ENCODE results near the gene MAD1L1. TPM values are rescaled to one million over a fixed set of nuclear protein-coding genes. Genes with fewer than 3 reads are reported as not detected.
"Not testable (repeated sequence)": the region's sequence is repeated elsewhere in the genome, so short reads cannot be mapped to it uniquely, and the experiment has no call there.

The MAD1L1 gene
- total RNA-seq, 1 experiment from 2014 or later, result 43.8 TPM

DNA sequence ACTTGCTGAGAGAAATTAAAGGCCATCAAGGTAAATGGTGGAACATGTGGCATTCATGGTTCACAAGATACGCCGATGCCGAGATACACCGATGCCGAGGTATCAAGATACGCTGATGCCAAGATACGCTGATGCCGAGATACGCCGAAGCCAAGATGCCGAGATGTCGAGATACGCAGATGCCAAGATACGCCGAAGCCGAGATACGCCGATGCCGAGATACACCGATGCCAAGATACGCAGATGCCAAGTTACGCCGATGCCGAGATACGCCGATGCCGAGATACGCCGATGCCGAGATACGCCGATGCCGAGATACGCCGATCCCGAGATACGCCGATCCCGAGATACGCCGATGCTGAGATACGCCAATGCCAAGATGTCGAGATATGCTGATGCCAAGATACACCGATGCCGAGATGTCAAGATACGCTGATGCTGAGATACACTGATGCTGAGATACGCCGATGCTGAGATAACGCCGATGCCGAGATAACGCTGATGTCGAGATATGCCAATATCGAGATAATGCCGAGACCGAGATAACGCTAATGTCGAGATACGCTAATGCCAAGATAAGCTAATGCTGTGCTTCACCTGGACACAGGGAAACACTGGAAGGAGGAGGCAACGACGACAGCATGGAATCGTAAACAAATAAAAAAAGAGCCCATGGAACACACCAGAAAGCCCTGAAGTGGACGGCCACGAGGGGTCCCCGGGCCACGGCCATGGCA, 172.6 kb downstream of the MAD1L1 start (continued):
- TF ChIP-seq, protein P1, sequence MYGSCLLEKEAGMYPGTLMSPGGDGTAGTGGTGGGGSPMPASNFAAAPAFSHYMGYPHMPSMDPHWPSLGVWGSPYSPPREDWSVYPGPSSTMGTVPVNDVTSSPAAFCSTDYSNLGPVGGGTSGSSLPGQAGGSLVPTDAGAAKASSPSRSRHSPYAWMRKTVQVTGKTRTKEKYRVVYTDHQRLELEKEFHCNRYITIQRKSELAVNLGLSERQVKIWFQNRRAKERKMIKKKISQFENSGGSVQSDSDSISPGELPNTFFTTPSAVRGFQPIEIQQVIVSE (CRISPR knock-in tag; IDR thresholded peaks at IDR 0.05; ENCODE audit: borderline replicate concordance), result no peak
- no peak for TF ChIP-seq JAZF1 (CRISPR knock-in tag; IDR thresholded peaks at IDR 0.05)

DNA sequence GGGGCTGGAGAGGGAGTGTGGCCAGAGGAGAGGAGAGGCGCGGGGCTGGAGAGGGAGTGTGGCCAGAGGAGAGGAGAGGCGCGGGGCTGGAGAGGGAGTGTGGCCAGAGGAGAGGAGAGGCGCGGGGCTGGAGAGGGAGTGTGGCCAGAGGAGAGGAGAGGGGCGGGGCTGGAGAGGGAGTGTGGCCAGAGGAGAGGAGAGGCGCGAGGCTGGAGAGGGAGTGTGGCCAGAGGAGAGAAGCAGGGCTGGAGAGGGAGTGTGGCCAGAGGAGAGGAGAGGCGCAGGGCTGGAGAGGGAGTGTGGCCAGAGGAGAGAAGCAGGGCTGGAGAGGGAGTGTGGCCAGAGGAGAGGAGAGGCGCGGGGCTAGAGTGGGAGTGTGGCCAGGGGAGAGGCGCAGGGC, 174.5 kb downstream of the MAD1L1 start:
- Mint-ChIP-seq H3K9me3 (peaks cover 16% of the 10 kb centered on the region), H3K36me3 (peaks cover 27% of the 10 kb centered on the region)
- H3K27me3 Mint-ChIP-seq (ENCODE audit: low read depth); H3K27ac Mint-ChIP-seq; H3K4me3 Mint-ChIP-seq; POLR2A ChIA-PET; CTCF ChIA-PET; H3K4me1 Mint-ChIP-seq; DNase-seq (ENCODE audit: low spot score); ATAC-seq: not testable (repeated sequence)

DNA sequence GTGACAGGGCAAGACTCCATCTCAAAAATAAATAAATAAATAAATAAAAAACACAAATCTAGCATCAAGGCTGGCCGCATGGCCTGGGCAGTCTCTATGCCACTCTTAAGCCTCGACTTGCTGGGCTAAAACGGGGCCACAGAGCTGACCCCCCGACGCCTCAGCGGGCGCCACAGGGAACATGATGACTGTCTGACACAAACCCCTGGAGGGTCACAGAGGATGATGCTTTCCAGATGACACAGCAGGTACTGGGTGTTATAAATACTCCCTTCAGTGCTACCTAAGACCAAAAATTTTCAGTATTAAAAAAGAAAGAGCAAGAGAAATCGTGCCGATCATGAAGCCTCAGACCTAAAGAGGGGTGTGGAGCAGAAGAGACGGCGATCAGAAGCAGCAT, 176.8 kb downstream of the MAD1L1 start:
- no peak overlapping the region for H3K4me3 Mint-ChIP-seq
- POLR2A ChIA-PET, result no interaction called here
- H3K36me3 Mint-ChIP-seq, result peaks cover 15% of the 10 kb centered on the region
- TF ChIP-seq, protein P2, sequence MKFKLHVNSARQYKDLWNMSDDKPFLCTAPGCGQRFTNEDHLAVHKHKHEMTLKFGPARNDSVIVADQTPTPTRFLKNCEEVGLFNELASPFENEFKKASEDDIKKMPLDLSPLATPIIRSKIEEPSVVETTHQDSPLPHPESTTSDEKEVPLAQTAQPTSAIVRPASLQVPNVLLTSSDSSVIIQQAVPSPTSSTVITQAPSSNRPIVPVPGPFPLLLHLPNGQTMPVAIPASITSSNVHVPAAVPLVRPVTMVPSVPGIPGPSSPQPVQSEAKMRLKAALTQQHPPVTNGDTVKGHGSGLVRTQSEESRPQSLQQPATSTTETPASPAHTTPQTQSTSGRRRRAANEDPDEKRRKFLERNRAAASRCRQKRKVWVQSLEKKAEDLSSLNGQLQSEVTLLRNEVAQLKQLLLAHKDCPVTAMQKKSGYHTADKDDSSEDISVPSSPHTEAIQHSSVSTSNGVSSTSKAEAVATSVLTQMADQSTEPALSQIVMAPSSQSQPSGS (CRISPR knock-in tag; IDR thresholded peaks at IDR 0.05; ENCODE audit: borderline replicate concordance, low read depth), result no peak
- TF ChIP-seq ZNF121 (CRISPR knock-in tag; IDR thresholded peaks at IDR 0.05), result no peak
- TF ChIP-seq, protein P3, sequence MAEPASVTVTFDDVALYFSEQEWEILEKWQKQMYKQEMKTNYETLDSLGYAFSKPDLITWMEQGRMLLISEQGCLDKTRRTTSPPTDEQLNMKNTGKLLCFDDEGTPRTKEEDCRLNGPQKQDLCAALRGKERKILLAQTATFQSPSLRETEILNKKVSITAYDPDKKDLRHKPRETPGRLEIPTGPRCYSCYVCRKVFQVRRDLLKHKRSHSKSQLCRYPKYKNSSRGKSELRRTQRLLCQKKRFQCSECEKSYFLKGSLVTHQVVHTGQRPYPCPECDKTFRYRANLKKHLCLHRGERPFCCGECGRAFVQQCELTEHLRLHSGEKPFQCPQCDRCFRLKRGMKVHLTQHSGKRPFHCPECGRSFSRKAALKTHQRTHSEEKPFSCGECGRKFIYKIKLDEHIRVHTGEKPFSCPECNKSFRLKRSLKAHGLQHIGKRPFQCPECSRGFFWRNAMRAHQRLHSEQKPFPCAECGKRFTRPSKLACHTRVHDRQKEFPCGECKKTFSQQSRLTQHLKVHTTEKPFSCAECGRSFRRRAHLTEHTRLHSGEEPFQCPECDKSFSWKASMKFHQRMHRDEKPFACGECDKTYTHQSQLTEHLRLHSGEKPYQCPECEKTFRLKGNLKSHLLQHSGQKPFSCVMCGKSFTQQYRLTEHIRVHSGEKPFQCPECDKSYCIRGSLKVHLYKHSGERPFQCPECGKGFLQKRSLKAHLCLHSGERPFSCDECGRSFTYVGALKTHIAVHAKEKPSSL (CRISPR knock-in tag; conservative IDR thresholded peaks at IDR 0.05), result no peak
- TF ChIP-seq, protein P4, sequence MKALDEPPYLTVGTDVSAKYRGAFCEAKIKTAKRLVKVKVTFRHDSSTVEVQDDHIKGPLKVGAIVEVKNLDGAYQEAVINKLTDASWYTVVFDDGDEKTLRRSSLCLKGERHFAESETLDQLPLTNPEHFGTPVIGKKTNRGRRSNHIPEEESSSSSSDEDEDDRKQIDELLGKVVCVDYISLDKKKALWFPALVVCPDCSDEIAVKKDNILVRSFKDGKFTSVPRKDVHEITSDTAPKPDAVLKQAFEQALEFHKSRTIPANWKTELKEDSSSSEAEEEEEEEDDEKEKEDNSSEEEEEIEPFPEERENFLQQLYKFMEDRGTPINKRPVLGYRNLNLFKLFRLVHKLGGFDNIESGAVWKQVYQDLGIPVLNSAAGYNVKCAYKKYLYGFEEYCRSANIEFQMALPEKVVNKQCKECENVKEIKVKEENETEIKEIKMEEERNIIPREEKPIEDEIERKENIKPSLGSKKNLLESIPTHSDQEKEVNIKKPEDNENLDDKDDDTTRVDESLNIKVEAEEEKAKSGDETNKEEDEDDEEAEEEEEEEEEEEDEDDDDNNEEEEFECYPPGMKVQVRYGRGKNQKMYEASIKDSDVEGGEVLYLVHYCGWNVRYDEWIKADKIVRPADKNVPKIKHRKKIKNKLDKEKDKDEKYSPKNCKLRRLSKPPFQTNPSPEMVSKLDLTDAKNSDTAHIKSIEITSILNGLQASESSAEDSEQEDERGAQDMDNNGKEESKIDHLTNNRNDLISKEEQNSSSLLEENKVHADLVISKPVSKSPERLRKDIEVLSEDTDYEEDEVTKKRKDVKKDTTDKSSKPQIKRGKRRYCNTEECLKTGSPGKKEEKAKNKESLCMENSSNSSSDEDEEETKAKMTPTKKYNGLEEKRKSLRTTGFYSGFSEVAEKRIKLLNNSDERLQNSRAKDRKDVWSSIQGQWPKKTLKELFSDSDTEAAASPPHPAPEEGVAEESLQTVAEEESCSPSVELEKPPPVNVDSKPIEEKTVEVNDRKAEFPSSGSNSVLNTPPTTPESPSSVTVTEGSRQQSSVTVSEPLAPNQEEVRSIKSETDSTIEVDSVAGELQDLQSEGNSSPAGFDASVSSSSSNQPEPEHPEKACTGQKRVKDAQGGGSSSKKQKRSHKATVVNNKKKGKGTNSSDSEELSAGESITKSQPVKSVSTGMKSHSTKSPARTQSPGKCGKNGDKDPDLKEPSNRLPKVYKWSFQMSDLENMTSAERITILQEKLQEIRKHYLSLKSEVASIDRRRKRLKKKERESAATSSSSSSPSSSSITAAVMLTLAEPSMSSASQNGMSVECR (CRISPR knock-in tag; IDR thresholded peaks at IDR 0.05; ENCODE audit: borderline replicate concordance), result no peak
- TF ChIP-seq ZNF423 (CRISPR knock-in tag; IDR thresholded peaks at IDR 0.05), result no peak
- TF ChIP-seq, protein P5, sequence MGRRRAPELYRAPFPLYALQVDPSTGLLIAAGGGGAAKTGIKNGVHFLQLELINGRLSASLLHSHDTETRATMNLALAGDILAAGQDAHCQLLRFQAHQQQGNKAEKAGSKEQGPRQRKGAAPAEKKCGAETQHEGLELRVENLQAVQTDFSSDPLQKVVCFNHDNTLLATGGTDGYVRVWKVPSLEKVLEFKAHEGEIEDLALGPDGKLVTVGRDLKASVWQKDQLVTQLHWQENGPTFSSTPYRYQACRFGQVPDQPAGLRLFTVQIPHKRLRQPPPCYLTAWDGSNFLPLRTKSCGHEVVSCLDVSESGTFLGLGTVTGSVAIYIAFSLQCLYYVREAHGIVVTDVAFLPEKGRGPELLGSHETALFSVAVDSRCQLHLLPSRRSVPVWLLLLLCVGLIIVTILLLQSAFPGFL (CRISPR knock-in tag; IDR thresholded peaks at IDR 0.05; ENCODE audit: borderline replicate concordance), result no peak
- TF ChIP-seq, protein P6, sequence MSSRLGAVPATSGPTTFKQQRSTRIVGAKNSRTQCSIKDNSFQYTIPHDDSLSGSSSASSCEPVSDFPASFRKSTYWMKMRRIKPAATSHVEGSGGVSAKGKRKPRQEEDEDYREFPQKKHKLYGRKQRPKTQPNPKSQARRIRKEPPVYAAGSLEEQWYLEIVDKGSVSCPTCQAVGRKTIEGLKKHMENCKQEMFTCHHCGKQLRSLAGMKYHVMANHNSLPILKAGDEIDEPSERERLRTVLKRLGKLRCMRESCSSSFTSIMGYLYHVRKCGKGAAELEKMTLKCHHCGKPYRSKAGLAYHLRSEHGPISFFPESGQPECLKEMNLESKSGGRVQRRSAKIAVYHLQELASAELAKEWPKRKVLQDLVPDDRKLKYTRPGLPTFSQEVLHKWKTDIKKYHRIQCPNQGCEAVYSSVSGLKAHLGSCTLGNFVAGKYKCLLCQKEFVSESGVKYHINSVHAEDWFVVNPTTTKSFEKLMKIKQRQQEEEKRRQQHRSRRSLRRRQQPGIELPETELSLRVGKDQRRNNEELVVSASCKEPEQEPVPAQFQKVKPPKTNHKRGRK (CRISPR knock-in tag; IDR thresholded peaks at IDR 0.05; ENCODE audit: borderline replicate concordance), result no peak
- TF ChIP-seq OVOL2 (CRISPR knock-in tag; IDR thresholded peaks at IDR 0.05; ENCODE audit: borderline replicate concordance), result no peak
- no peak for TF ChIP-seq KAT7 (CRISPR knock-in tag; IDR thresholded peaks at IDR 0.05; ENCODE audit: borderline replicate concordance)
- TF ChIP-seq ETV6 (CRISPR knock-in tag; IDR thresholded peaks at IDR 0.05), result no peak
- peak overlapping the region; percentile 9; the same call in 1 of the 2 replicates for H3K27ac Mint-ChIP-seq
- H3K9me3 Mint-ChIP-seq, result peaks cover 15% of the 10 kb centered on the region
- ATAC-seq (no peak), DNase-seq (ENCODE audit: low spot score) (no peak)
- CTCF ChIA-PET, result interaction anchor here (0.5 kb wide), 1 partner anchor 49 kb away, joined by 3 read pairs; no protein-coding TSS in a partner anchor
- peaks cover 2% of the 10 kb centered on the region; the same call in 1 of the 2 replicates for H3K27me3 Mint-ChIP-seq (ENCODE audit: low read depth)
- H3K4me1 Mint-ChIP-seq, result peaks cover 5% of the 10 kb centered on the region
